SU-DHL-6 (cell line): ENCODE results near the gene TFEB.

Source experiments
- H2AFZ ChIP-seq: fragments of 200-600 bp; sonication (generic); 2 replicates; pipeline ENCODE4 v1.6.1; 2014; ENCODE audit warnings: low read depth, mild to moderate bottlenecking, moderate library complexity, mixed read lengths, antibody characterized with exemption, low read length; ENCODE audit not compliant: severe bottlenecking
- H3F3A ChIP-seq: fragments of 200-600 bp; shearing (Covaris generic); 2 replicates; pipeline ENCODE4 v1.6.0; 2016; ENCODE audit warnings: antibody characterized with exemption, mild to moderate bottlenecking; ENCODE audit not compliant: insufficient read depth
- H3K27ac ChIP-seq: fragments of 200-600 bp; sonication (generic); 2 replicates; pipeline ENCODE4 v1.5.1; 2016; ENCODE audit warnings: low read depth, mild to moderate bottlenecking, low read length, moderate library complexity, mixed read lengths
- H3K27me3 ChIP-seq: fragments of 200-600 bp; sonication (generic), shearing (Covaris generic); 2 replicates; pipeline ENCODE4 v1.6.0; 2014; ENCODE audit warnings: mild to moderate bottlenecking, low read length
- H3K36me3 ChIP-seq: fragments of 200-600 bp; sonication (generic); 2 replicates; pipeline ENCODE4 v1.6.1; 2014; ENCODE audit warnings: mild to moderate bottlenecking, low read length, mixed read lengths
- H3K4me2 ChIP-seq: fragments of 300-600, 200-600 bp; shearing (Covaris generic), sonication (generic); 2 replicates; pipeline ENCODE4 v1.6.0; 2014; ENCODE audit warnings: low read length, low read depth, mild to moderate bottlenecking; ENCODE audit not compliant: poor library complexity, severe bottlenecking
- H3K4me3 ChIP-seq: fragments of 200-600 bp; sonication (generic); 2 replicates; pipeline ENCODE4 v1.5.1; 2014; ENCODE audit warnings: antibody characterized with exemption, low read length, mild to moderate bottlenecking, mixed read lengths; ENCODE audit not compliant: insufficient read depth, poor library complexity, severe bottlenecking
- H3K79me2 ChIP-seq: fragments of 200-600 bp; sonication (generic); 2 replicates; pipeline ENCODE4 v1.6.1; 2014; ENCODE audit warnings: mild to moderate bottlenecking, low read length, moderate library complexity; ENCODE audit not compliant: insufficient read depth
- H3K9ac ChIP-seq: fragments of 200-600 bp; sonication (generic); 2 replicates; pipeline ENCODE4 v1.7.0; 2014; ENCODE audit warnings: mild to moderate bottlenecking, low read length
- H3K9me2 ChIP-seq: fragments of 200-600 bp; sonication (generic); replicated peaks from 2 replicates; pipeline ENCODE4 v1.6.1; 2014; ENCODE audit warnings: low read length; ENCODE audit not compliant: insufficient read depth
- H3K9me3 ChIP-seq: fragments of 200-600 bp; sonication (generic); 2 replicates; pipeline ENCODE4 v1.6.1; 2014; ENCODE audit warnings: low read length, mixed read lengths; ENCODE audit not compliant: insufficient read depth
- H4K20me1 ChIP-seq: fragments of 200-600 bp; sonication (generic); 2 replicates; pipeline ENCODE4 v1.6.1; 2014; ENCODE audit warnings: low read depth, mild to moderate bottlenecking, antibody characterized with exemption, low read length, moderate library complexity, mixed read lengths
- CTCF ChIP-seq: fragments of 200-600 bp; sonication (generic); IDR thresholded peaks from one replicate; pipeline ENCODE4 v1.5.1; 2017; ENCODE audit warnings: antibody characterized with exemption, mild to moderate bottlenecking, low read length, moderate library complexity; ENCODE audit not compliant: insufficient read depth, poor library complexity, severe bottlenecking
- EZH2phosphoT487 ChIP-seq: fragments of 200-600 bp; sonication (generic), shearing (Covaris generic); conservative IDR thresholded peaks from 2 replicates; pipeline ENCODE4 v1.6.1; 2018; ENCODE audit warnings: mild to moderate bottlenecking, antibody characterized with exemption, low read length, moderate library complexity, mixed read lengths

The TFEB gene

GRCh38 chr6:41718828-41719227, 16.6 kb downstream of the TFEB start:
- Histone ChIP-seq H2AFZ (no peak overlapping the region), H3K27me3 (no peaks in the 10 kb centered on the region), H3K36me3 (no peaks in the 10 kb centered on the region), H3K9ac (no peak overlapping the region), H3F3A (peaks cover 32% of the 10 kb centered on the region), H4K20me1 (no peaks in the 10 kb centered on the region), H3K27ac (peak overlapping the region; percentile 6; the same call in 1 of the 2 replicates), H3K79me2 (peaks cover 99% of the 10 kb centered on the region), H3K9me3 (no peaks in the 10 kb centered on the region), H3K4me2 (peak overlapping the region; percentile 37), H3K9me2 (no peaks in the 10 kb centered on the region), H3K4me3 (no peak overlapping the region)
- TF ChIP-seq CTCF (no peak), EZH2phosphoT487 (no peak)

GRCh38 chr6:41717392-41717736, 18.0 kb downstream of the TFEB start:
- TF ChIP-seq CTCF = no peak
- no peak for TF ChIP-seq EZH2phosphoT487
- Histone ChIP-seq H3K36me3 (no peaks in the 10 kb centered on the region), H4K20me1 (no peaks in the 10 kb centered on the region), H3K4me3 (no peak overlapping the region), H3K27ac (peak overlapping the region; percentile 72), H3K79me2 (peaks cover 94% of the 10 kb centered on the region), H3F3A (peaks cover 17% of the 10 kb centered on the region), H3K9me2 (no peaks in the 10 kb centered on the region), H3K4me2 (peak overlapping the region; percentile 37), H3K9ac (peak overlapping the region; percentile 30), H3K9me3 (no peaks in the 10 kb centered on the region), H3K27me3 (no peaks in the 10 kb centered on the region), H2AFZ (no peak overlapping the region)

- Histone ChIP-seq H3K27me3 (no peaks in the 10 kb centered on the region), H3F3A (peaks cover 14% of the 10 kb centered on the region), H3K9me2 (no peaks in the 10 kb centered on the region), H3K4me3 (no peak overlapping the region), H4K20me1 (no peaks in the 10 kb centered on the region), H3K9ac (peak overlapping the region; percentile 30), H3K9me3 (no peaks in the 10 kb centered on the region), H3K4me2 (peak overlapping the region; percentile 37), H2AFZ (no peak overlapping the region), H3K79me2 (peaks cover 89% of the 10 kb centered on the region), H3K36me3 (no peaks in the 10 kb centered on the region), H3K27ac (peak overlapping the region; percentile 72)
- TF ChIP-seq EZH2phosphoT487 = no peak
- no peak for TF ChIP-seq CTCF
These were observed 18.7 kb downstream of the TFEB start for GRCh38 chr6:41716516-41717391.
